GM19043 (cell line): ENCODE results near the gene KRT80.

Experiments
- ATAC-seq: cut with Tn5 transposase; IDR thresholded peaks from one replicate; pipeline ENCODE4 v1.9.1; 2021; ENCODE audit warnings: low read depth; ENCODE audit not compliant: unreplicated experiment

Gene KRT80

GRCh38 chr12:52211716-52212585 is 20.1 kb upstream of the KRT80 start:
- ATAC-seq = no peak

- ATAC-seq = no peak
Measured at GRCh38 chr12:52210925-52211650, 19.3 kb upstream of the KRT80 start.

- ATAC-seq = no peak
Measured at GRCh38 chr12:52210186-52210924, 18.5 kb upstream of the KRT80 start.

- no peak for ATAC-seq
Measured at GRCh38 chr12:52209321-52209720, 17.5 kb upstream of the KRT80 start.

- ATAC-seq = no peak
Measured at GRCh38 chr12:52208424-52209165, 16.8 kb upstream of the KRT80 start.

GRCh38 chr12:52207895-52208294 is 16.1 kb upstream of the KRT80 start:
- ATAC-seq = no peak

- ATAC-seq = no peak
Measured at GRCh38 chr12:52207106-52207505, 15.3 kb upstream of the KRT80 start.

- no peak for ATAC-seq
Measured at GRCh38 chr12:52206304-52207040, 14.7 kb upstream of the KRT80 start.

- no peak for ATAC-seq
Measured at GRCh38 chr12:52205612-52206303, 13.9 kb upstream of the KRT80 start.

GRCh38 chr12:52204931-52205505 is 13.2 kb upstream of the KRT80 start:
- no peak for ATAC-seq

GRCh38 chr12:52204095-52204930 is 12.5 kb upstream of the KRT80 start:
- no peak for ATAC-seq

GRCh38 chr12:52203079-52203921 is 11.5 kb upstream of the KRT80 start:
- no peak for ATAC-seq

GRCh38 chr12:52202361-52203078 is 10.7 kb upstream of the KRT80 start:
- no peak for ATAC-seq

GRCh38 chr12:52201451-52201839 is 9.6 kb upstream of the KRT80 start:
- ATAC-seq = no peak

GRCh38 chr12:52200781-52201450 is 9.1 kb upstream of the KRT80 start:
- ATAC-seq = no peak
